GM23338 (cell line): Measurements from ENCODE around the gene CXCL6.

Experiments
- CREB1 ChIP-seq: fragments of 250-450 bp; sonication (Bioruptor Pico); IDR thresholded peaks from 2 replicates; pipeline ENCODE4 v1.5.0; 2020; ENCODE audit warnings: low read depth, mild to moderate bottlenecking, moderate library complexity
- EZH2 ChIP-seq: fragments of 200-600 bp; sonication (generic); IDR thresholded peaks from one replicate; pipeline ENCODE4 v1.8.0; 2017; ENCODE audit warnings: antibody characterized with exemption, mild to moderate bottlenecking, low read depth; ENCODE audit not compliant: unreplicated experiment
- EZH2phosphoT487 ChIP-seq: fragments of 200-600 bp; sonication (generic); IDR thresholded peaks from one replicate; pipeline ENCODE4 v1.8.1; 2018; ENCODE audit warnings: antibody characterized with exemption; ENCODE audit not compliant: unreplicated experiment
- JUNB ChIP-seq: IDR thresholded peaks from one replicate; pipeline ENCODE4 v1.6.1; 2016; ENCODE audit warnings: antibody characterized with exemption; ENCODE audit not compliant: unreplicated experiment
- POLR2AphosphoS5 ChIP-seq: IDR thresholded peaks from 2 replicates; pipeline ENCODE4 v1.6.1; 2016; ENCODE audit warnings: antibody characterized with exemption, low read depth
- STAT1 ChIP-seq: IDR thresholded peaks from one replicate; pipeline ENCODE4 v1.6.1; 2016; ENCODE audit warnings: antibody characterized with exemption; ENCODE audit not compliant: unreplicated experiment
- TF ChIP-seq, protein P1 (sequence below): IDR thresholded peaks from one replicate; pipeline ENCODE4 v1.6.1; 2018; ENCODE audit warnings: antibody characterized with exemption; ENCODE audit not compliant: unreplicated experiment
- TF ChIP-seq, protein P2 (sequence below), 2 experiments: fragments of 200-600 bp in 1 of 2; sonication (generic) in 1 of 2; conservative IDR thresholded peaks; 2 replicates each; pipeline versions ENCODE4 v1.5.1 to v1.6.1; 2016 to 2017; ENCODE audit warnings: antibody characterized with exemption in 2 of 2, low read depth in 2 of 2, mild to moderate bottlenecking in 2 of 2, moderate library complexity in 1 of 2

DNA sequence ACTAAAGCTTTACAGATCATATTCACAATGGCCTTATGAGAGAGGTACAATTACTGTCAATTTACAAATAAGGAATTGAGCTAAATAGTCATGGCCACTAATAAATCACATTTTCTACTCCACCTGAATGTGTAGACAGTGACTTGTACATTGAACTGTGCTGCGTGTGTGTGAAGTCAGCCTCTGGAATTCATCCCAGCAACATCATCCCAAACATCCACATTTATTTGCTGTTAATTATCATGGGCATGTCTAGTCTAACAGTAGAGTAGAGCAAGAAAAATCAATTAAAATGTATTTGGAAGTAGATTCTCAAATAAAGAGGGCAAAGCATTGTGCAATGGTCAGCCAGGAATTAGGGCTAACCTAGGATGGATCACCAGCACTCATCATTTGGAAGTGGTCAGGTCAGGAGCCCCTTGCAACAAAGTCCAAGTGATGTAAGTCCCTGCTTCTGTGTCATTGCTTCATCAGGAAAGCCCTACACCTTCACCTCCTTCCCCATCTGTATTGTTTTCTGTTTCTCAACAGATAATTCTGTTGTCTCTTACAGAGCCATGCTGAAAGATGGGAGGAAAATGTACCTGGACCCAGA lies 11.8 kb downstream of the CXCL6 start:
- TF ChIP-seq, protein P1, sequence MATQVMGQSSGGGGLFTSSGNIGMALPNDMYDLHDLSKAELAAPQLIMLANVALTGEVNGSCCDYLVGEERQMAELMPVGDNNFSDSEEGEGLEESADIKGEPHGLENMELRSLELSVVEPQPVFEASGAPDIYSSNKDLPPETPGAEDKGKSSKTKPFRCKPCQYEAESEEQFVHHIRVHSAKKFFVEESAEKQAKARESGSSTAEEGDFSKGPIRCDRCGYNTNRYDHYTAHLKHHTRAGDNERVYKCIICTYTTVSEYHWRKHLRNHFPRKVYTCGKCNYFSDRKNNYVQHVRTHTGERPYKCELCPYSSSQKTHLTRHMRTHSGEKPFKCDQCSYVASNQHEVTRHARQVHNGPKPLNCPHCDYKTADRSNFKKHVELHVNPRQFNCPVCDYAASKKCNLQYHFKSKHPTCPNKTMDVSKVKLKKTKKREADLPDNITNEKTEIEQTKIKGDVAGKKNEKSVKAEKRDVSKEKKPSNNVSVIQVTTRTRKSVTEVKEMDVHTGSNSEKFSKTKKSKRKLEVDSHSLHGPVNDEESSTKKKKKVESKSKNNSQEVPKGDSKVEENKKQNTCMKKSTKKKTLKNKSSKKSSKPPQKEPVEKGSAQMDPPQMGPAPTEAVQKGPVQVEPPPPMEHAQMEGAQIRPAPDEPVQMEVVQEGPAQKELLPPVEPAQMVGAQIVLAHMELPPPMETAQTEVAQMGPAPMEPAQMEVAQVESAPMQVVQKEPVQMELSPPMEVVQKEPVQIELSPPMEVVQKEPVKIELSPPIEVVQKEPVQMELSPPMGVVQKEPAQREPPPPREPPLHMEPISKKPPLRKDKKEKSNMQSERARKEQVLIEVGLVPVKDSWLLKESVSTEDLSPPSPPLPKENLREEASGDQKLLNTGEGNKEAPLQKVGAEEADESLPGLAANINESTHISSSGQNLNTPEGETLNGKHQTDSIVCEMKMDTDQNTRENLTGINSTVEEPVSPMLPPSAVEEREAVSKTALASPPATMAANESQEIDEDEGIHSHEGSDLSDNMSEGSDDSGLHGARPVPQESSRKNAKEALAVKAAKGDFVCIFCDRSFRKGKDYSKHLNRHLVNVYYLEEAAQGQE: no peak
- TF ChIP-seq JUNB (no peak), POLR2AphosphoS5 (no peak), EZH2 (no peak), EZH2phosphoT487 (no peak), CREB1 (CRISPR knock-in tag) (no peak), STAT1 (no peak)
- TF ChIP-seq, protein P2, sequence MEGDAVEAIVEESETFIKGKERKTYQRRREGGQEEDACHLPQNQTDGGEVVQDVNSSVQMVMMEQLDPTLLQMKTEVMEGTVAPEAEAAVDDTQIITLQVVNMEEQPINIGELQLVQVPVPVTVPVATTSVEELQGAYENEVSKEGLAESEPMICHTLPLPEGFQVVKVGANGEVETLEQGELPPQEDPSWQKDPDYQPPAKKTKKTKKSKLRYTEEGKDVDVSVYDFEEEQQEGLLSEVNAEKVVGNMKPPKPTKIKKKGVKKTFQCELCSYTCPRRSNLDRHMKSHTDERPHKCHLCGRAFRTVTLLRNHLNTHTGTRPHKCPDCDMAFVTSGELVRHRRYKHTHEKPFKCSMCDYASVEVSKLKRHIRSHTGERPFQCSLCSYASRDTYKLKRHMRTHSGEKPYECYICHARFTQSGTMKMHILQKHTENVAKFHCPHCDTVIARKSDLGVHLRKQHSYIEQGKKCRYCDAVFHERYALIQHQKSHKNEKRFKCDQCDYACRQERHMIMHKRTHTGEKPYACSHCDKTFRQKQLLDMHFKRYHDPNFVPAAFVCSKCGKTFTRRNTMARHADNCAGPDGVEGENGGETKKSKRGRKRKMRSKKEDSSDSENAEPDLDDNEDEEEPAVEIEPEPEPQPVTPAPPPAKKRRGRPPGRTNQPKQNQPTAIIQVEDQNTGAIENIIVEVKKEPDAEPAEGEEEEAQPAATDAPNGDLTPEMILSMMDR (conservative IDR thresholded peaks at IDR 0.05; ENCODE audit: low read depth in 2 of 2): no peak
